Suppressor macrophage treated with lipopolysaccharide for 1 hour (primary cell): ENCODE measurements around the gene HSF5.
"Not testable (repeated sequence)": the region's sequence is repeated elsewhere in the genome, so short reads cannot be mapped to it uniquely, and the experiment has no call there.

Source experiments
- DNase-seq, 3 donors: peaks; one replicate each; pipeline ENCODE4 v3.0.0-alpha.2; 2020 to 2022

Gene HSF5

DNA sequence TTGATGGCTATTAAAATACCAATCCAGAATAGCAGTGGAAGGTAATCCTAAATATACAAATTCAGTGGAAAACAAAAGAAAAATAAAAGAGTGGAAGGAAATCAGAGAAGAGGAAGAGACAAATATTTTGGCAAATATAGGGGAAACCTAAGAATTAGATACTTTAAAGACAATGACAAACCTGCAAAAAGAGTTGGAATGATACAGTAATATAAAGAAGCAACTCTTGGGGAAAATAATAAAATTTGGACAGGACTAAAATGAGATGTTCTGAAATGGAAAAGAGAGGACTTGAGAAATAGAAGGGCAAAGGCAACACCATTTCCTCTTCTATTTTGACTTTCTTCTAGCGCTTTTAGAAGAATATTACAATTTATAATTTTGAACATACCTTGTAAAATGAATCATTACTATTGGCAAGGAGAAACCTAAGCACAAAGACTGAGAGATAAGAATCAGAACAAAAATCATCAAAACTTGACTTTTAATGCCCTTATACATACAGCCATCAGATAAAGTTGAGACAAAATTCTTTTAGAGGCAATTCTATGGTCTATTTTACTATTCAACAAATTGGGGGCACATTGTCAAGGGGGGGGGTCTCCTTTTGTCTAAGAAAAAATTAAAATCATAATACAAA, 76.0 kb downstream of the HSF5 start:
- no peak for DNase-seq

DNA sequence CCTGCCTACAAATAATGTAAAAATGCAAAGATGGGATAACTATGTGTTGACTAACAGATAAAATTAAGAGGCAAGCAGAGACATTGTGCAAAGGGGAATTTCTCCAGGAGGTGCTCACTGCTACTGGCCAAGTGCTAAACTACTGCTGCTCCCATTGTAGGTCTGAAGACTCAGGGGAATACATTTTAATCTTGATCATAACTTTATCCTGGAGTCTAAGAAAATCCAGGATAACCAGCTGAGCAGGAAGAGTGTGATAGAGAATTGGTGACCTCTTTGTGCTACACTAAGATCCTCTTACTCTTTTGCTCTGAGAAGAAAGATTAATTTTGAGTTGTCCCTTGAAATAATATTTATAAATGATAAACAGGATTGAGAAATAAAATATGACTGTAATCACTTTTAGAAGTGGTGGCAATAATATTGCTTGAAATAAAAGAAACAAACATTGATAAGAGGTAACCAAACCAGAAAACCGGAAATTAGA, 76.8 kb downstream of the HSF5 start:
- no peak for DNase-seq

DNA sequence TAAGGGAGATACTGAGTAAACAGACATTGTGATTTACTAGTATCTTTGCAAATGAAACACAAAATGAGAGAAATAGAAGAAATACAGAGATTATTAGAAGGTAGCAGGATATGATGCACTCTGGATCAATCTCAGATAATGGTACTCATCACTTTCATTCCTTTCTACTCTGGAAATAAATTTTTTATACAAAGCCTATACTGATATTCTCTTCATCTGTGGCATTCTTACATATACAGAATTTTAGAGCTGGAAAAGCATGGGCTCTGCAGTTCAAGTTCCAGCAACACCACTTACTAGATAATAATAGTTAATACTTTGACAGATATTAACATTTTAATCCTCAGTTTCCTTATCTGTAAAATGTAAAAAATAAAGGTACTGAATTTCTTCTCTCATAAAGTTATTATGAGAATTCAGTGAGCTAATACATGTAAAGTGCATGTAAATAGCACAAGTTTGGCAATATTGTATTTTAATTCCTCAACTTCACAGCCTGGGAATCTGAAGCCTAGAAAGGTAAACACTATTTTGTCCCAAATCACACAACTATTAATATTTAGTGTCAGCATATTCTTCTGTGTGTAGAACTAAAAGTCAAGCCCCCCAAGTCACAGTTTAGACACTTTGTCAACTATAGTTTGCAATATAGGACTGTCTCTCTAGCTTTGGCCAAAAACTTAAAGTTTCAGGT, 77.3 kb downstream of the HSF5 start:
- DNase-seq, result no peak

DNA sequence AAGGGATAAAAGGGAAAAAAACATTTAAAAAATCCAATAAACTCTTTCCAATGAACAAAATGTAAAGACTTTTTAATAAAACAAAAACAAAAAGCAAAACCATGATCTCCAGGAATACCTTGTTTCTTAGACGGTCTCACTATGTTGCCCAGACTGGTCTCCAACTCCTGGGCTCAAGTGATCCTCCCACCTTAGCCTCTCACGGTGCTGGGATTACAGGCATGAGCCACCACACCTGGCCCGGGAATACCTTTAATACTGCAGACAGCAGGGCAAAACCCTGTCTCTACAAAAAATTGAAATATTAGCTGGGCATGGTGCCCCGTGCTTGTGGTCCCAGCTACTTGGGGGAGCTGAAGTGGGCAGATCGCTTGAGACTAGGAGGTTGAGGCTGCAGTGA, 78.8 kb downstream of the HSF5 start:
- no peak for DNase-seq

DNA sequence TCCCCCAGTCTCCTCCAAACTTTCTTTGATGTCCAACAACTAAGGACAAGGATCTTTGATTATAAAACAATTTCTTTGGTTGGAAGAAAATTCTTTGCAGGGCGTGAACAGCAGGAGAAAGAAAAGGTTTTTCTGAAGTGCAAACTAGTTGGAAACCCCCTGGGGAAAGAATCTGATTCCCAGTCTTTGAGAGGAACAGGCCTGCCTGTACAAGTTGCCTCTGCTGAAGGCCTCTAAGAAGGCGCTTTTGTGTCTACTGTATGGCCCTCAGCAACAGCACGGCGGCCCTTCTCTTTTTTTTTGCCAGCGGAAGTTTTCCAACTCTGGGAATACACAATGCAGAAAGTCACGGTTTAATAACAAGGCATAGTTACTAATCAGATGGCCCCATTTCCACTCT, 84.9 kb downstream of the HSF5 start:
- no peak for DNase-seq

DNA sequence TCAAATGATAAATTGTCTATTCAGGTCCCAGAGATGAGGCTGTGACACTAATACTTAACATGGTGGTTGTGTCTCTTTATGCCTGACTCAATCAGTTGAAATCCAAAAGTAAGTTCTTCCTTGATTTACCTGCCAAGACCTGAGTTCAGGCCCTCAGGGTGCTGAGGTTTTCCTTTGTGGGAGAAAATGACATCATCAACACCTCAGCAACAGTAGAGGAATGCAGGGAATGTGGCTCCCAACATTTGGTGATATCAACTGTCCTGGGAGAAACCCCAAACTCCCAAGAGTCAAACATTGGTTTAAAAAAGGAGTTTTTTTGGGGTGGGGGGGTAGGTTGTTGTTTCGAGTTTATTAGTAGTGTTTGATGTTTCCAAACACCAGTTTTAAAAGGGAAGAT, 85.5 kb downstream of the HSF5 start:
- DNase-seq, result no peak

DNA sequence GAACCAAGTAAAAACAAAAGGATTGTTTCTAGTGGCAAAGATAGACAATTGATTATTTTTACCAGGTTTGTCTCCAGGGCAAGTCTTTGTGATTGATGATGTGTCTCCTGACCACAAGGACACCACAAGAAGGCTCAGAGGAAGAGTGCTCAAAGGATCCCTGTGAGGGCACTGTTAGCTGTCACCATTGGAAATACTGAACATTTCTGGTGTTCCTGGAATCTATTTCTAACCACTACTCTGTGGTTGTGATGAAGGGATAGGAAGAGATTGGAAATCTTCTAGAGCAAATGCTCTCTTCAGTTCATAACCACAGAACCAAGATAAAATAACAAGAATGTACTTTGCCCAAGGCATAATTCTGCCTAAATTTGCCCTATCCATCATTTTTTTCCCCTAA, 86.2 kb downstream of the HSF5 start:
- DNase-seq, result no peak

DNA sequence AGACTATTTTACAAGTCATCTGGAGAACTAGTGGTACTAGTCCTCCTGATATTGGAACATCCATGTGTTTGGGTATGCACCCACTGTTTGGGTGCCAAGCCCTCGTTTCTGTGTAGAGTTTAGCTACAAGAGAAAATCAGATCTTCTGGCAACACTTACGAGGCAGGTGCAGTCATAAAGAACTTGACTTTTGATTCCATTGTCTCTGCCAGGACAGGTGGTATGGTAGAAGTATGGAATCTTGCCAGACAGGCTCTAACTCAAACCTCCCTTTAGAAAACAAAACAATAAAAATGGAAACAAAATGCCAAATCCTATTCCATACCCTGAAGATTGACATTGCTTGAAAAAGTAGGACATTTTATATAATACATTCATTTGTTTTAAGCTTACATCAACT, 86.9 kb downstream of the HSF5 start:
- DNase-seq, result no peak

DNA sequence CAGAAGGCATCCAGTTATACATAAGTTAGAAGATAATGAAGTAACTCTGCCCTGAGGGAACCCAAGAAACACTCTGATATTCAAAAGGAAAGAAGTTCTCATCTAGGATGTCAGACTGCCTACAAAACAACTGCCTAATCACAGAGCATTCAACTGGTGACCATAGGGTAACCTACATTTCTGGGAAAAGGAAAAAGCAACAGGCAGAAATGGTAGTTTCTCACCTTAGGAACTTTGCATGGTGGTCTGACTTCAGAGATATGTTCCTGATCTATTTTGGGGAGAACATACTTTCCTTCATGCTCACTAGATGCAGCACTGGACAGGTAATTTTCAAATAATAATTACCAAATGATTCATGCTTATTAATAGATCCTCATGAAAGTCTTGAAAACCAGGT, 87.4 kb downstream of the HSF5 start:
- no peak for DNase-seq

DNA sequence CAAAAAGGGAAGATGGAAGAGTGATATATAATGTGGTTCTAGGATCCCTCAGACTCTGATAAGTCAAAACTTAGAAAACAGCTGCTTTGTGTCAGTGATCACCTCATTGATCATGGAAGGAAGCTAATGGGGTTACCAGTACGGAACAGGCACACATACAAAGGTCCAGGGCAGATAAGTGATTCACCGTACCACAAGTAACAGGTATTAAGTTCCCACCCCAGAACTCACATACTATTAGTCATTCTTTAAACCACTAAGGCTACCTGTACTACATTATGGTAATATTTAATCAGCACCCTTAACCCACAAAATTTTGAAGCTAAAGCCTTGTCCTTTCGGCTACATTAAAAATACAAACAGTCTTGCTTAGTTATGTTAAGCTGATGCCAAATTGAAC, 88.2 kb downstream of the HSF5 start:
- no peak for DNase-seq

DNA sequence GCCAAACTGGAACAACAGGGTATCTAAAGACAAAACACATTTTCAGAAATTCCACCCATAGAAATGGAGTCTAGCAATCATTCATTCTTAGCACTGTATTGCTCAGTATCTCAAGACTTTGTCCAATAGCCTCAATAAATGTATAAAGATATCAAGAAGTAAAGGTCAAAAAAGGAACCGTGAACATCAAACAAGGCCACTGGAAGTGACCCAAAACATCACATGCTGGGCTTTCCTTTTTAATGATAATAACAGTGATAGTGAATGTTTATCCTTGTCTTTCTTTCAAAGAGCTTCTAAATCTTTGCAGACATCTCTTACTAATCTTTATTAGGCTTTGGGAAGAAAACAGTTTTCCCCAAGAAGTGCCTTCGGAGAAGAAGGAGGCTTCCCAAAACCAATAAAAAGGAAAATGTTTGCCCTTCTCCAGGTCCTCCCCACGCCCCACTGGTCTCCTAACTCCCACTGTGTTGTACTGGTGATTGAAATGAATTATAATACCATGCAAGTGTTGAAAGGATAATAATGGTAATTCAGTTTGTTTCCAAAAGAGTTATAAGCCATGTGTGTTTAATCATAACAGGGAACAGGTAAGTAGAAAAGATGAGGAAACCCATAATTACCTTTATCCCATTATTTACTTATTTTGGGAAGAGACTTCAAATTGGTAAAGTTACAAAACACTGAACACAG, 89.5 kb downstream of the HSF5 start:
- no peak for DNase-seq

DNA sequence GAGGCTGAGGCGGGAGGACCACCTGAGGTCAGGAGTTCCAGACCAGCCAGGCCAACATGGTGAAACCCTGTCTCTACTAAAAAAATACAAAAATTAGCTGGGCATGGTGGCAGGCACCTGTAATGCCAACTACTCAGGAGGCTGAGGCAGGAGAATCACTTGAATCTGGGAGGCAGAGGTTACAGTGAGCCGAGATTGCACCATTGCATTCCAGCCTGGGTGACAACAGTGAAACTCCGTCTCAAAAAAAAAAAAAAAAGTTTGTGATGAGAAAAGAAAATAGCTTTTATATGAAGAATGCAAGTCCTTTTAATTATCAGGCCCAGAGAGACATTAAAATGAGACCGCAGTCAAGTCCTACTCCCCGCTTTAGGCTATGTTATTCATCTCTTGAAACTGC, 90.8 kb downstream of the HSF5 start:
- not testable (repeated sequence) for DNase-seq

DNA sequence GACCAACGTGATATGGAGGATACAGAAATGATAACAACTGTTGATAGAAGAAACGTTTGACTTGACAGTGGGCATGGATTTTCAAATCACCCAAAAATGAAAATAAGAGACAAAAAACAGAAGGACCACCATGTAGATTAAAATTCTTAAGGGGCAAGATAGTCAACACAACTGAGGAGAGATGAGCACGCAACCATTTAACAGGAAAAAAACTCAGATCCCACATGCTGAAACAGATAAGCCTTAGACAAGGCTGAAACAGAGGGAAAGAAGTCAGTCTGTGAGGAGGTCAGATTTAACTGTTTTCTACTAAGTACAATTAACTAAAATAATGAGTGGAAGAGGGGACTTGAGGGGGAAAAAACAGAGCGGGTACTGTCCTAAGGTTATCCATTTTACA, 92.0 kb downstream of the HSF5 start:
- no peak for DNase-seq

DNA sequence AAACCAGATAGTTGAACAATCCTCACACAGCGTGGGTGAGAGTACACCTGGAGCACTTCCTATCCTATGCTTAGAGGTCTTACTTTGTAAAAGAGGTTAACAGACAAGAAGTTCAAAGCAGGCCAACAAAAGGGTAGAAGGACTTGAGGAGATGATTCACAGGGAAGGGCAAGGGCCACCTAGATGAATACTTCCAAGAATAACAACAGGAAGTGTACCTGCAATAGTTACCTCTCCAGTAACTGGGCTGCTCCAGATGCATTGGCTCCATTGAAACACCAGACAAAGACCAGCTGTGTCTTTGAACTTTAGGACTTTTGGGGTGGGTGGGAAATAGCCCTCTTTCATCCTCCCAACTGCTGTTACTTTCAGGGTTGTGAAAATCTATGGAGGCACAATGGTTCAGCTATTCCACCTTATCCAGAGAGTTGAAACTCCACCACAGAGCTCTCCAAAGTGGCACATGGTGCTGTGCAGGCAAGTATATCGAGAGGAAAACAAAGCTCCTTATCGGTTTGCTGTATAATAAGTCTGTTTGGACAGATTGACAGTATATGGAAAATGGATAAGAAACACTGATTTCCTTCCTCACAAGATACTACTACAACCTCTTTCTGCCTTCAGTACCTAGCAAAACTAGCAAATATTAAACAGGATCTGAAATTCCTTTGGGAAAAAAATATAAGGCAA, 93.5 kb downstream of the HSF5 start:
- no peak for DNase-seq

DNA sequence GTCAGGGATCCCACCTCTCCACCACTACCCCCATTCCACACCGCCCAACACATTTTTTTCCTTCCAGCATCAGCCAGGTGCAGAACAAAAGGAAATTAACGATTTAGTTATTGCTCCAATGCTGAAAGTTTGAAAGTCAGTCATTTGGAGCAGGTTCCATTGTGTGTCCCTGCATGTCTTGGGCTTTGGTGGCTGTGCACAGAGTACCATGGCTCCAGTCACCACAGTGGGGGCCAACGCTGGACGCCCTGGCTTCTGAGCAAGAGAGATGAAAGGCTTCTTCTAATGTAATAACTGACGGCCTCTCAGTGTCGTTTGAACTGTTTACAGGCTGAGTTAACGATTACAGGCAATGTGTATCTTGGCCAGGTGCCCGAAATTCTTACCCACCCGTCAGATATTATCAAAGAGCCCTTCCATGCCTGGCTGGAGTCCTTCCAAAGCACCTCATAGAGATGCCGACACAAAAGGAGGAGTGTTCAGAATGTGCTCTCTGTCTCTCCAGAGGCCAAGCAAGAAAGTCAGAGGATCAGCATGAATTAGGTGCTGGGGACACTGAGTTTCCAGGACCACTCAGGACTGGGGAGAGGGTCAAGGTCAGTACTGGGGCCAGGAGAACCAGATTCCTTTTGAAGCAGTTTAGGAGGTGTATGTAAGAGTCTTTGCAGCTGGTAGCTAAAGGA, 96.8 kb downstream of the HSF5 start:
- no peak for DNase-seq

DNA sequence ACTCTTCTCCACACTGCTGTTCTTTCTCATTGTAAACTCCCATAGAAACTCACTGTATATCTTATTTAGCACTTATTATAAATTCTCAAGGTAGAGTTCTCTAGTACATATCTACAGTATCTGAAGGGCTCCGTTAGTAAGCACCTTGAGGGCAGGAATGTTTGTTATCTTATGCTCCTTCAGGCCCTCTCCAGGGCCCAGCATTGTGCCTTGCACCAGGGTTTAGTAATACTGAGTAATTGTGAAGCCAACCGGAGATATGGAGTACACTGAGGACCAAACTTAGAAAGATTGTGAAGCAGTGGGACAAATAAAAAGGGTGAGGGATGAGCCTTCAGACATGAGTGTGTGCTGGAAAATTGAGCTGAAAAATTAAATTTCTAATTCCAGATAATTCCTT, 97.3 kb downstream of the HSF5 start:
- no peak for DNase-seq

DNA sequence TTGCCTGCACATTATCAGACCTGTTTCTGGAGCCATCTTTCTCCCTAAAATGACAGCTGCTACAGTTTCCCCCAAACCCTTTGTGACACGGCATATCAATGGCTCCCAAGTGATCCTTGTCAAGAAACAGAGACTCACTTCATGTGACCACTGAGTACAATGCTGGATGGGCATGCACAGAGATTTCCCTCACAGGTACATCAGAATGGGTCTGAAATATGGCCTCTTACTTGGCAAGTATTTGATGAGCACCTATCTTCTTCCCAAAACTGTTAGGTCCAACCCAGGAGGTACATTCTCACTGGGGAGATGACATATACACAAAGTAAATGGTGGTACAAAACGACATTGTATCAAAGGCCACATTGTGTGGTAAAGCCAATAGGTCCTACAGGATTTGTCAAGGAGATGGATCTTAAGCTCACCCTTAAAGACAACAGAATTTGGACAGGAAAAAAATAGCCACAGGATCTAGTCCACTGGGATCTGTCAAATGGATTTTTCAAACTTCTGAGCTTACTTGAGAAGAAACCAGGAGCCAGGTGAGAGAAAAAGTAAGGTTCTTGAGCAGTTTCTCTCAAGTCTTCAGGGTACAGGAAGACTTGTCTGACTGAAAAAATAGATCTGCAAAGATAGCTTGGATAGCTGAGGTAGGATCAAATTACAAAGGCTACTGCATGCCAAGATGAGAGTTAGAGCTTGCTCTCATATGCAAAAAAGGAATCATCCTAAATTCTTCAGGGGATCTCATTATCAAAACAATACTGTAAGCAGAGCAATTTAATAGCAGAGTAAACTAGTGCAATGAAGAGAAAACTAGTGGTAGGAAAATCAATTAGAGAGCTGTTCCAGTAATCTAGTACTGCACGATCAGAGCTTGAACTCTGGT, 99.7 kb downstream of the HSF5 start:
- no peak for DNase-seq

DNA sequence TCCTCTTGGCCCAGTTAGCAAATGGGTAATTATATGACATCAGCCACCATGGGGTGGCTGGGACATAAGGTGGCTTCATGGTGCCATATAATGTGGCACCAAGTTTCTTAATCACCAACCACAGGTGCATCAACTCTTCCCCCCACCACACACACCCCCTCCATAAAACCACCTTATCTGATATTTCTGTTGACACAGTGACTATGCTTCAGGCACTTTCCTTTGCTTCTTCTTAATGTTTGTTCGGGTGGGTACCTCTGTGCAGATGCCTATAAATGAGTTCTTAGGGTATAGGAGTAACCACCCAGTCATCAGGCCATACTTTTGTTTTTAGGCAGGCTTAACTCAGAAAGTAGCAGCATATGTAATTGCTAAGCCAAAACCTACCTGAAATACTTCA, 100.4 kb downstream of the HSF5 start:
- no peak for DNase-seq

DNA sequence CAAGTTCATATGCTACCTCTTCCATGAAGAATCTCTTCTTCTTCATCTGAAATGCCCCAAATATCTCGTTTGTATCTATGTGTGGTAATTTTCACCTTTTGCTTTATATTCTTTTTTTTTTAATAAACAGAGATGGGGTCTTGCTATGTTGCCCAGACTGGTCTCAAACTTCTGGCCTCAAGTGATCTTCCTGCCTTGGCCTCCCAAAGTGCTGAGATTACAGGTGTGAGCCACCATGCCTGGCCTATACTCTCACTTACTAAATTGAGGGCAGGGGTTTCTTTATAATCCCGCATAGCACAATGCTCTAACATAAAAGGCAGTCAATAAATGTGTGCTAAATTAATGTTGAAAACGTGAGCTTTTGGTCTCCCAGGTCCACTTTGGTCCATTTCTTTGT, 101.5 kb downstream of the HSF5 start:
- no peak for DNase-seq

DNA sequence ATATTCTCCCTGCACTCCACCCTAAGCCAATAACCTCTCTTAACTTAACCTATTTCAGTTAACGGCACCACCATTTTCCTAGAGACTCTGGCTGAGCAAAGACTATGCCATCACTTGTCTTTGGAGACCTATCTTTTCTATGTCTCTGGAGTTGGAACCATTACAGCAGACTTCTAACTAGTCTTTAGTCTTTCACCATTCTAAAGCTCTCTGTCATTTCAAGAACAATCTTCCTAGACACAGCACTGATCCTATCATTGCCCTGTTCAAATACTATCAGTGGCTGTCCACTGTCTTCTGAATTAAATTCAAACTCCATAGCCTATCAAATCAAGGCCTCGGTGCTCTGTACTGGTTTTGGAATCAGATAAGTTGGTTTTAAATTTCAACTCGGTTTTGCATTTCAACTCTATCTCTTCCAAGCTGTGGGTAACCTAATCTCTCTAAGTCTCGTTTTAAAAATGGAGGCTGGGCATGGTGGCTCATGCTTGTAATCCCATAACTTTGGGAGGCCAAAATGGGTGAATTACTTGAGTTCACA, 102.8 kb downstream of the HSF5 start:
- no peak for DNase-seq

DNA sequence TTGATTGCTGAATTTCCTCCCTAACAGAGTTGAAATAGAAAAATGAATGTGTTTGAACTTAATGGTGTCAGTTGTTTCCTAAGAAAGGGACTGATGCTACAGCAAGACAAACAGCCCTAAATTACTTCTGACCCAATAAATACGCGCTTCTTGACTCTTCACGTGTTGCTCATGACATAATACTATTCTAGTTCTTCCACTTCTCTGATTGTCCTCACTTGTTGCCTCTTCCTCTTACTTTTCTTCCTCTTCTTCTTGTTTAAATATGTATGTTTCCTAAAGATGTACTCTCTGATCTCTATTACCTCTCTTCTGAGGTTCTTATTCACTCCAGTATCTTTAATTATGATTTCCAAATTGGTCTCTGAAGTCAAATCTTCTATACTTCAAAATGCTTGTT, 103.3 kb downstream of the HSF5 start:
- peak; percentile 15 to 48 (median 44) for DNase-seq
